NCI-H1694 treated with DMSO at 0.1 percent for 48 hours (cell line): ENCODE measurements around the gene CLHC1.
"Not testable (repeated sequence)": the region's sequence is repeated elsewhere in the genome, so short reads cannot be mapped to it uniquely, and the experiment has no call there.

Experiments
- DNase-seq: peaks from one replicate; lab custom pipeline; 2025; lab: John Stamatoyannopoulos, UW

The CLHC1 gene

DNA sequence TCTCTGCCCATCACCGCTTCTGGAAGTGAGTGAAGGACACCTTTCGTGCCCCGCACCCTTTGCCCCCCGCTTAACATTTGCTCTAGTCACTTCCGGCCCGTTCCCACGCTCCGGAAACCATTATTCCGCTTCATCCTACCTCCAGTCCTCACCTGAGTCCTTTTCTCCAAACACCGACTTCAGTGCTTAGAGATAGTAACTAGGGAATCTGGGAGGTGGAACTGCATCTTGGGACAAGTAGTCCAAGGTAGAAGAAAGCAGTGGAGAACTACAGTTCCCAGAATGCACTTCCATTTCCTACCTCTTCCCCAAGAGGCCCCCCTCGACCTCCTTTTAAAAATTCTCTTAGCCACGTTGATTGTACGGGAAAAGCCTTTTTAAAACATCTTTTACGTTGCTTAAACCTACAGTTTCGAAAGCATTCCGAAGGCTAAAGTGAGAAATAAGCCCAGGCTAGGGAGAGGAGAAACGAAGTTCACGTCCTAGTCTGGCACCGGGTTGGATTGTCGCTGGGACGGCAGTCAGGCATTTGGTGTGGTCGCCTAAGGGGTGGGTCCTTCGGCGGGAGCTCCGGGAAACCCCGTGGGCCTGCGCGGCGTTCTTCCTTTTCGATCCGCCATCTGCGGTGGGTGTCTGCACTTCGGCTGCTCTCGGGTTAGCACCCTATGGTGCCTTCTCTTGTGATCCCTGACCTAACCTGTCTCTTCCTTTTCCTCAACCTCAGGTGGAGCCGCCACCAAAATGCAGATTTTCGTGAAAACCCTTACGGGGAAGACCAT, at the start of gene CLHC1, which contains the start of gene RPS27A:
Gene CLHC1 (minus strand): TSS at position 210 of the 779 bp plus-strand sequence. CDS start 9,882 bp downstream, outside the sequence.
Gene RPS27A (plus strand): TSS at position 605 of the 779 bp plus-strand sequence. CDS start 137 bp downstream, at position 742.
- peak; percentile 97 for DNase-seq

DNA sequence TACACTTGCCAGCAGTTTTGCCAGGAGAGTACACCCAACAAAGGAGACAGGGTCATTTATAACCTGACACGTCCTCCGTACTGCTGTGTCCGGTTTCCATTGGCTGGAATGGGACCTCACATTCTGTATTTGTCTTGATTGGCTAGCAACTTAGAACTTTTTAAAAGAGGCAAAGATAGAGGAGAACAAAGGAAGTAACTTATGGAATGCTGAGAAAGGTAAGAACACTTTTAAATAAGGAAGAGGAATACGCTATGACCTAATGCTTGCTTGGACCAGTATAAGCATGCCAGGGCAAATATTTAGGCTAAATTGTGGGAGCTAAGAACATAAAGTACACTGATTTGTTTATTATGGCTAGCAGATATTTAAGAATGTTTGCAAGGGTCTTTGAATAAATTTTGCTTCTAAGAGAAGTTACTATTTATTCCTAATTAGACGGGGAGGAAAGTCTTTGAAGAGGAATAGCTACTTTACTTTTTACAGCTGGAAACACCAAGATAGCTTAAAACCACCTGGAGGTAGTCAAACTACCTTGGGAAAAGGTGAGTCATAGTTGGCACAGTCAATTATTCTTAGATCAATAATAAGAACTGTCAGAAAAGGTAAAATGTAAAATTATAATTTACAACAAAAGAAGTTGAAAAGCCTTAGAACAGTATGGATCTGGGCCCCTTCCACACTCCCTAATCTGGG, 48.9 kb upstream of the CLHC1 start:
- not testable (repeated sequence) for DNase-seq

DNA sequence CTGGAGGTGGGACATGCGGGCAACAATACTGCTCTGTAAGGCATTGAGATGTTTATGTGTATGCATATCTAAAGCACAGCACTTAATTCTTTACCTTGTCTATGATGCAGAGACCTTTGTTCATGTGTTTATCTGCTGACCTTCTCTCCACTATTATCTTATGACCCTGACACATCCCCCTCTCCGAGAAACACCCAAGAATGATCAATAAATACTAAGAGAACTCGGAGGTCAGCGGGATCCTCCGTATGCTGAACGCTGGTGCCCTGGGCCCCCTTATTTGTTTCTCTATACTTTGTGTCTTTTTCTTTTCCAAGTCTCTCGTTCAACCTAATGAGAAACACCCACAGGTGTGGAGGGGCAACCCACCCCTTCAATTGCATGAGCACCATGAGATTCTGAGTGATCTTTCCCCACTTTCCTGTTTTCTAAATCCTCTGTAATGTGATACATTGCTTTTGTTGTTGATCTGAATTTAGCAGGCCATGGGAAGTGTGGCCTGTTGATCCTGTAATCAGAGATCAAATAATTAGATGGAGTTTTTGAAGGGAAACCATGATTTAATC, 47.8 kb upstream of the CLHC1 start:
- not testable (repeated sequence) for DNase-seq

DNA sequence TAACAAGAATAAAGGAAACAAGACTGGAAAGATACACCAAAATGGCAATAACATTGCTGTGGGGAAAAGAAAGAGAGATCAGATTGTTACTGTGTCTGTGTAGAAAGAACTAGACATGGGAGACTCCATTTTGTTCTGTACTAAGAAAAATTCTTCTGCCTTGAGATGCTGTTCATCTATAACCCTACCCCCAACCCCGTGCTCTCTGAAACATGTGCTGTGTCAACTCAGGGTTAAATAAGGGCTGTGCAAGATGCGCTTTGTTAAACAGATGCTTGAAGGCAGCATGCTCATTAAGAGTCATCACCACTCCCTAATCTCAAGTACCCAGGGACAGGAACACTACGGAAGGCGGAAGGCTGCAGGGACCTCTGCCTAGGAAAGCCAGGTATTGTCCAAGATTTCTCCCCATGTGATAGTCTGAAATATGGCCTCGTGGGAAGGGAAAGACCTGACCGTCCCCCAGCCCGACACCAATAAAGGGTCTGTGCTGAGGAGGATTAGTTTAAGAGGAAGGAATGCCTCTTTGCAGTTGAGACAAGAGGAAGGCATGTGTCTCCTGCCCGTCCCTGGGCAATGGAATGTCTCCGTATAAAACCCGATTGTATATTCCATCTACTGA, 47.2 kb upstream of the CLHC1 start:
- not testable (repeated sequence) for DNase-seq

GRCh38 chr2:55277310-55277709, 45.2 kb upstream of the CLHC1 start:
- DNase-seq = no peak

- DNase-seq = not testable (repeated sequence)
Measured at GRCh38 chr2:55274346-55274745, 42.3 kb upstream of the CLHC1 start.

- DNase-seq = peak; percentile 4
Measured at GRCh38 chr2:55269645-55269990, 37.5 kb upstream of the CLHC1 start.

GRCh38 chr2:55268907-55269644, 37.0 kb upstream of the CLHC1 start, which contains the start of gene MTIF2:
TSS of gene MTIF2 (minus strand) at chr2:55269231. CDS start at chr2:55263858, 5,373 bp downstream.
- DNase-seq = peak; percentile 84

GRCh38 chr2:55268288-55268906, 36.3 kb upstream of the CLHC1 start:
- no peak for DNase-seq

GRCh38 chr2:55259586-55259985, 27.5 kb upstream of the CLHC1 start:
- not testable (repeated sequence) for DNase-seq

DNA sequence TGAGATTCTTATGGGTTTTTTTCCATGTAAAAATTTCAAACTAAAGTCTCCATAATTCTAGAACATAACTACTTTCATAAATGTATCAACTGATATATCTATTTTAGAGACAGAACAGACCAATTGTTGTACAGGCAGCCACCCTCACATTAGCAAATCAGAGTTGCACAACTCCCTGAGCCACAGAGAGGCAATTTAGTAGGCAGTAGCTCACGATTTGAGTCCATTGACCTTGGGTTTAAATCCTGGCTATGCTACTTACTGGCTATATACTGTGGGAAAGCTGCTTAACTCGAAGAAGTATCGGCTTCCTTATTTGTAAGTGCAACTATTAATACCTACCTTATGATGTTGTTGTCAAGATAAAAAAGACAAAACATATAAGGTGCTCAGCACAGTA, 20.7 kb upstream of the CLHC1 start:
- no peak for DNase-seq

GRCh38 chr2:55247025-55247424, 14.9 kb upstream of the CLHC1 start:
- no peak for DNase-seq

DNA sequence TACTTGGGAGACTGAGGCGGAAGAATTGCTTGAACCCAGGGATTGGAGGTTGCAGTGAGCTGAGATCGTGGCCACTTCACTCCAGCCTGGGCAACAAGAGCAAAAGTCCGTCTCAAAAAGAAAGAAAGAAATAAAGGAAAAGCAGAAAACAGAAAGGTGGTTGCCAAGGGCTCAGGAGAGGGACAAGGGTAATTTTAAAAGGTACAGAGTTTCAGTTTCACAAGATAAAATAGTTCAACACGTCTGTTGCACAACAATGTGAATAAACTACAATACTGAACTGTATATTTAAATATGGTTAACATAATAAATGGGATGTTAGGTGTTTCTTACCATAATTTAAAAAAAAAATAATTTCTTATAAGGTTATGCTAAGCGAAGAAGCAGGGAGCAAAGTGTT, 13.3 kb upstream of the CLHC1 start:
- DNase-seq = no peak

GRCh38 chr2:55242617-55243016, 10.5 kb upstream of the CLHC1 start:
- no peak for DNase-seq

DNA sequence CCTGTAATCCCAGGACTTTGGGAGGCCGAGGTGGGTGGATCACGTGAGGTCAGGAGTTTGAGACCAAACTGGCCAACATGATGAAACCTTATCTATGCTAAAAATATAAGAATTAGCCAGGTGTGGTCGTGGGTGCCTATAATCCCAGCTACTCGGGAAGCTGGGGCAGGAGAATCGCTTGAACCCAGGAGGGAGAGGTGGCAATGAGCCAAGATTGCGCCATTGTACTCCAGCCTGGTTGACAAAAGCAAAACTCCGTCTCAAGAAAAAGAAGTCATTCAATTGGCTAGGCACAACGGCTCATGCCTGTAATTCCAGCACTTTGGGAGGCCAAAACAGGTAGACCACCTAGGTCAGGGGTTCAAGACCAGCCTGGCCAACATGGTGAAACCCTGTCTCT, 9.5 kb upstream of the CLHC1 start:
- not testable (repeated sequence) for DNase-seq

DNA sequence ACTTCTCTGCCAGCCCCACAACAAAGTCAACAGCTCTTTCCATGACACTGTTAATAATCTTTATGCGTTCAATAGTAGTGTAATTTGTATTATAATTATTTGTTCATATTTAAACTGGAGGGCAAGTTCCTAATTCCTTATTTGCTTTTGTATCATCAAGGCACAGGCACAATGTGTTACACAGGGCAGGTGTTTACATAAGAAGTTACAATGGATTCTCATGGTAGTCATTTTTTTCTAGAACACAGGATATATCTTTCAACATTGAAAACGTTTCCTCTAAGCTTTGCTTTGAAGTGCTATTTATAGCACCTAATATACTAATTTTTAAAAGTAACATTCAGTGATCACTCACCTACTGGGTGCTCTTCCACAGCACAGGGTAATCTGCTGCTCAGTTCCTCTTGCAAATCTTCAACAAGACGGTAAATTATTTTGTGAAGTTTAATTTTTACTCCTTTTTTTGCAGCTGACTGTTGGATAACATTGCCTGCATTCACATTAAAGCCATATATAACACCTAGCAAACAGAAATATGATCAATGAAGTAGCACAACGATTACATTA, 7.6 kb upstream of the CLHC1 start:
- no peak for DNase-seq

GRCh38 chr2:55236992-55237543, 5.0 kb upstream of the CLHC1 start:
- DNase-seq = no peak

DNA sequence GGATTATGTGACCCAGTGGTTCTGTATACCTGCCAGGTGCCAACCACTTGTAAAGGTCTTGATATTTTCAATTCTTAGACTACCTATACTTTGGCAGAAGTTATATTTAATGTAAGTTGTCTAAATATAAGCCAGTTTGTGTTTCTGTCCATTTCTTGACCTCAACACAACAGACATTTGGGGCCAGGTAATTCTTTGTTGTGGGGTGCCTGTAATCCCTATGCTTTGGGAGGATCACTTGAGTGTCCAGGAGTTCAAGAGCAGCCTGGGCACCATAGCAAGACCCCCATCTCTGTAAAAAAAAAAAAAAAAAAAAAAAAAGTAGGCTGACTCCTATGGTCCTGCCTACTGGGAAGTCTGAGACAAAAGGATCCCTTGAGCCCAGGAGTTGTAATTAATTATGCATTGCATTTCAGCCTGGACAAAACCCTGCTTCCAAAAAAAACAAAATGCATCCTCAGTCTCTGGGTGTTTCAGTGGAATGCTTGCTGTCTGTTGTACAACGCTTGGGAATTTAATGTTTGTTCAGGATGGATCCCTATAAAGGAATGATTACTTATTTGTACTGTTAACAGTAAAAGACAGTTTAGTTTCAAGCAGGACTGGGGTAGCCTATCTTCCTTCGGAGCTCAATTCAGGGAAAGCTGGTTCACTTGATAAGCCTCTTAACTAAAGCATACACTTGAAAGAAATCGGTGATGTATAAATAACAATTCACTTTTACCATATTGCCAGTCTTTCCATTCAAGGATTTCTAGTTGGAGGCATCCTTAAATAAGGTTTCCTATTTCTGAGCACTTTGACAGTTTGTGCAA, 3.8 kb upstream of the CLHC1 start:
- DNase-seq = no peak

DNA sequence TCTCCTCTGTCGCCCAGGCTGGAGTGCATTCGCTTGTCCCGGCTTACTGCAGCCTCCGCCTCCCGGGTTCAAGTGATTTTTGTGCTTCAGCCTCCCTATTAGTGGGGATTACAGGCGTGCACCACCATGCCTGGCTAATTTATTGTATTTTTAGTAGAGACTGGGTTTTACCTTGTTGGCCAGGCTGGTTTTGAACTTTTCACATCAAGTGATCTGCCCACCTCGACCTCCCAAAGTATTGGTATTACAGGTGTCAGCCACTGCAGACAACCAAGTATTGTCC, 1.5 kb upstream of the CLHC1 start:
- no peak for DNase-seq
